ENCODE results near the gene C12orf76.
"Not testable (repeated sequence)": the region's sequence is repeated elsewhere in the genome, so short reads cannot be mapped to it uniquely, and the experiment has no call there.

DNA sequence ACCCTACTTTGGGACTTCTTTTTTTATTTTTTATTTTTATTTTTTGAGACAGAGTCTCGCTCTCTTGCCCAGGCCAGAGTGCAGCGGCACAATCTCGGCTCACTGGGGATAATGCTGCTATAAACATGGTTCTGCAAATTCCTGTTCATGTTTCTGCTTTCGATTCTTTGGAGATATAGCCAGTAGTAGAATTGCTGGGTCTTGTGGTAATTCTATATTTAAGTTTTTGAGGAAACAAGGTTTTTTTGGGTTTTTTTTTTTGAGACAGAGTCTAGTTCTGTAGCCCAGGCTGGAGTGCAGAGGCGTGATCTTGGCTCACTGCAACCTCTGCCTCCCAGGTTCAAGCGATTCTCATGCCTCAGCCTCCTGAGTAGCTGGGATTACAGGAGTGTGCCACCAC, 39.9 kb upstream of the C12orf76 start:
- TF ChIP-seq CTCF, POLR2A (IDR thresholded peaks at IDR 0.05): not testable (repeated sequence)
